HepG2 (cell line): ENCODE measurements around the gene MAP3K2. TPM values are rescaled to one million over a fixed set of nuclear protein-coding genes. Genes with fewer than 3 reads are reported as not detected.
A peak's percentile ranks its signal among the peaks of the same experiment; 100 is the strongest.

ENCODE experiments used
- CBX5 ChIP-seq: sonication (generic); formaldehyde crosslinking; IDR thresholded peaks from 2 replicates; pipeline ENCODE4 v1.4.0; 2020; ENCODE audit warnings: missing genetic modification reagents, borderline replicate concordance
- MIER2 ChIP-seq: IDR thresholded peaks from 2 replicates; pipeline ENCODE4 v1.6.1; 2016; ENCODE audit warnings: missing biosample characterization, missing genetic modification reagents
- ZBTB33 ChIP-seq: sonication (generic); formaldehyde crosslinking; IDR thresholded peaks from 2 replicates; pipeline ENCODE4 v1.4.0; 2020; ENCODE audit warnings: missing genetic modification reagents
- polyA plus RNA-seq, 8 experiments: library from polyadenylated mRNA; depleted of rRNA in 3 of 8; stranded (reverse) in 7 of 8; unstranded in 1 of 8; fragments of >200 nt; fragmentation: Illumina TruSeq in 4 of 8; extraction: Trizol in 4 of 8; gene quantifications; 2 replicates each; pipeline versions ENCODE4 v1.2.1 to v1.2.3, GENCODE V29; 2011 to 2016; ENCODE audit warnings: low read depth in 4 of 8, missing spikeins in 1 of 8, mixed read lengths in 1 of 8; ENCODE audit not compliant: insufficient read depth in 1 of 8
- total RNA-seq, 5 experiments: library from RNA; depleted of rRNA; stranded (reverse); fragments of >200 nt; fragmentation: Illumina TruSeq; extraction: Trizol; gene quantifications; 2 replicates each; pipeline ENCODE4 v1.2.3, GENCODE V29; 2016; ENCODE audit warnings: low read depth in 1 of 5
- TF ChIP-seq, protein P1 (sequence below): sonication (generic); formaldehyde crosslinking; IDR thresholded peaks from 2 replicates; pipeline ENCODE4 v1.8.0; 2022; ENCODE audit warnings: mild to moderate bottlenecking, missing genetic modification reagents, borderline replicate concordance
- TF ChIP-seq, protein P2 (sequence below): sonication (generic); formaldehyde crosslinking; IDR thresholded peaks from 2 replicates; pipeline ENCODE4 v1.5.1; 2020; ENCODE audit warnings: mild to moderate bottlenecking, missing genetic modification reagents
- TF ChIP-seq, protein P3 (sequence below): sonication (generic); formaldehyde crosslinking; IDR thresholded peaks from 2 replicates; pipeline ENCODE4 v1.8.1; 2023; ENCODE audit warnings: mild to moderate bottlenecking, moderate library complexity, missing genetic modification reagents

MAP3K2 gene
- total and polyA plus RNA-seq, 2 of the 13 experiments (the other 11 are each of a cell fraction or from before 2014, with no cell fraction given) = 12.2 to 37.2 TPM

- no peak for TF ChIP-seq MIER2 (CRISPR knock-in tag)
- TF ChIP-seq, protein P1, sequence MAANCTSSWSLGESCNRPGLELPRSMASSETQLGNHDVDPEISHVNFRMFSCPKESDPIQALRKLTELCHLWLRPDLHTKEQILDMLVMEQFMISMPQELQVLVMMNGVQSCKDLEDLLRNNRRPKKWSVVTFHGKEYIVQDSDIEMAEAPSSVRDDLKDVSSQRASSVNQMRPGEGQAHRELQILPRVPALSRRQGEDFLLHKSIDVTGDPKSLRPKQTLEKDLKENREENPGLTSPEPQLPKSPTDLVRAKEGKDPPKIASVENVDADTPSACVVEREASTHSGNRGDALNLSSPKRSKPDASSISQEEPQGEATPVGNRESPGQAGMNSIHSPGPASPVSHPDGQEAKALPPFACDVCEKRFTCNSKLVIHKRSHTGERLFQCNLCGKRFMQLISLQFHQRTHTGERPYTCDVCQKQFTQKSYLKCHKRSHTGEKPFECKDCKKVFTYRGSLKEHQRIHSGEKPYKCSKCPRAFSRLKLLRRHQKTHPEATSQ (CRISPR knock-in tag) = no peak
- TF ChIP-seq ZBTB33 (CRISPR knock-in tag) = peak; percentile 48; the same call in 1 of the 2 replicates
- TF ChIP-seq, protein P2, sequence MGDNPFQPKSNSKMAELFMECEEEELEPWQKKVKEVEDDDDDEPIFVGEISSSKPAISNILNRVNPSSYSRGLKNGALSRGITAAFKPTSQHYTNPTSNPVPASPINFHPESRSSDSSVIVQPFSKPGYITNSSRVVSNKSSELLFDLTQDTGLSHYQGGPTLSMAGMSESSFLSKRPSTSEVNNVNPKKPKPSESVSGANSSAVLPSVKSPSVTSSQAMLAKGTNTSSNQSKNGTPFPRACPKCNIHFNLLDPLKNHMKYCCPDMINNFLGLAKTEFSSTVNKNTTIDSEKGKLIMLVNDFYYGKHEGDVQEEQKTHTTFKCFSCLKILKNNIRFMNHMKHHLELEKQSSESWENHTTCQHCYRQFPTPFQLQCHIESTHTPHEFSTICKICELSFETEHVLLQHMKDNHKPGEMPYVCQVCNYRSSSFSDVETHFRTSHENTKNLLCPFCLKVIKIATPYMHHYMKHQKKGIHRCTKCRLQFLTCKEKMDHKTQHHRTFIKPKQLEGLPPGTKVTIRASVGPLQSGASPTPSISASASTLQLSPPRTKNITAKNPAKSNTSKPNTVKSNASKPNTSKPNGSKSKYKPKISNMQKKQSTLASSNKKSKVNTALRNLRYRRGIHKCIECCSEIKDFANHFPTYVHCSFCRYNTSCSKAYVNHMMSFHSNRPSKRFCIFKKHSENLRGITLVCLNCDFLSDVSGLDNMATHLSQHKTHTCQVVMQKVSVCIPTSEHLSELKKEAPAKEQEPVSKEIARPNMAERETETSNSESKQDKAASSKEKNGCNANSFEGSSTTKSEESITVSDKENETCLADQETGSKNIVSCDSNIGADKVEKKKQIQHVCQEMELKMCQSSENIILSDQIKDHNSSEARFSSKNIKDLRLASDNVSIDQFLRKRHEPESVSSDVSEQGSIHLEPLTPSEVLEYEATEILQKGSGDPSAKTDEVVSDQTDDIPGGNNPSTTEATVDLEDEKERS (CRISPR knock-in tag) = peak; percentile 88
- TF ChIP-seq, protein P3, sequence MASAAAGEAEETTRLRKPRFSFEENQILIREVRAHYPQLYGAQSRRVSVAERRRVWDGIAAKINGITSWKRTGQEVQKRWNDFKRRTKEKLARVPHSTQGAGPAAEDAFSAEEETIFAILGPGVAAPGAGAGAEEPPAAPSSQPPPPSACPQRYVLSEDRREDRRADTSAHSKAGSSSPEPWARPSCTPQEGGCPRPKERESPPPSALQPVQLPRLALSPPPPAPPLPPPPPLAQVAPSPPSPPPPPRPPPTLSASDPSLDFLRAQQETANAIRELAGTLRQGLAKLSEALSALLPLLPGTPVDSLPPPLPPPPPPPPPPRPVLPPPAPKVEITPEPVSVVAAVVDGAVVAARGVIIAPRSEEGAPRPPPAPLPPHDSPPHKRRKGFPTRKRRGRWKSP = no peak
- no peak for TF ChIP-seq CBX5
Observed at GRCh38 chr2:127376257-127376656, 11.5 kb downstream of the MAP3K2 start (continued).
